Neural cell (in vitro differentiated cells): ENCODE data around the gene ALOX5AP.

Source experiments
- MXI1 ChIP-seq: fragments of 450-650 bp; conservative IDR thresholded peaks from 2 replicates; pipeline ENCODE4 v1.6.1; 2014; ENCODE audit warnings: antibody characterized with exemption, mild to moderate bottlenecking; ENCODE audit not compliant: poor library complexity, severe bottlenecking
- POLR2AphosphoS5 ChIP-seq: IDR thresholded peaks from 2 replicates; pipeline ENCODE4 v1.6.1; 2012
- SMC3 ChIP-seq: fragments of 450-650 bp; conservative IDR thresholded peaks from 2 replicates; pipeline ENCODE4 v1.6.1; 2014; ENCODE audit warnings: antibody characterized with exemption, mild to moderate bottlenecking, moderate library complexity; ENCODE audit not compliant: poor library complexity
- TF ChIP-seq, protein P1 (sequence below): fragments of 450-650 bp; IDR thresholded peaks from 2 replicates; pipeline ENCODE4 v1.5.1; 2014; ENCODE audit warnings: antibody characterized with exemption, mild to moderate bottlenecking, moderate library complexity; ENCODE audit not compliant: poor library complexity, severe bottlenecking

DNA sequence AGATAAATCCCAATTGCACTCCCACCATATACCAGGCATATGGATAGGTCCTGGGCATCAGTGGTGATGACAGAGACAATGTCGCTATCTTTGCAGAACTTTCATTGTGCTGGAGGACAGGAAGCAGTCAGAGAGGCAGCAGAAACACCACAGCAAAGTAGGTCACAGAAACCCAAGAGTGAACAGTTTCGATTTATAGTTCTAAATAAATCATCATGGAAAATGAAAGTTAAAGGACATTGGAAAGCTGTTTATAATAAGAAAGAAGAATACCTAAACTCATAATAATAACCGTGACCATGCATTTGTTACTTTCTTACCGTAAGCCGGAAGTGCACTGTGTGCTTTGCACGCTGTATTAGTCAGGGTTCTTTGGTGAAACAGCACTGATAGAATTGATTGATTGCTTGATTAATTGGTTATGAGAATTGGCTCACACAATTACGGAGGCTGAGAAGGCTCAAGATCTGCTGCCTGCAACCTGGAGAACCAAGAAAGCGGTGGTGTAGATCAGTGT lies 38.9 kb downstream of the ALOX5AP start:
- TF ChIP-seq, protein P1, sequence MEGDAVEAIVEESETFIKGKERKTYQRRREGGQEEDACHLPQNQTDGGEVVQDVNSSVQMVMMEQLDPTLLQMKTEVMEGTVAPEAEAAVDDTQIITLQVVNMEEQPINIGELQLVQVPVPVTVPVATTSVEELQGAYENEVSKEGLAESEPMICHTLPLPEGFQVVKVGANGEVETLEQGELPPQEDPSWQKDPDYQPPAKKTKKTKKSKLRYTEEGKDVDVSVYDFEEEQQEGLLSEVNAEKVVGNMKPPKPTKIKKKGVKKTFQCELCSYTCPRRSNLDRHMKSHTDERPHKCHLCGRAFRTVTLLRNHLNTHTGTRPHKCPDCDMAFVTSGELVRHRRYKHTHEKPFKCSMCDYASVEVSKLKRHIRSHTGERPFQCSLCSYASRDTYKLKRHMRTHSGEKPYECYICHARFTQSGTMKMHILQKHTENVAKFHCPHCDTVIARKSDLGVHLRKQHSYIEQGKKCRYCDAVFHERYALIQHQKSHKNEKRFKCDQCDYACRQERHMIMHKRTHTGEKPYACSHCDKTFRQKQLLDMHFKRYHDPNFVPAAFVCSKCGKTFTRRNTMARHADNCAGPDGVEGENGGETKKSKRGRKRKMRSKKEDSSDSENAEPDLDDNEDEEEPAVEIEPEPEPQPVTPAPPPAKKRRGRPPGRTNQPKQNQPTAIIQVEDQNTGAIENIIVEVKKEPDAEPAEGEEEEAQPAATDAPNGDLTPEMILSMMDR = no peak
- TF ChIP-seq SMC3 = no peak
- TF ChIP-seq POLR2AphosphoS5 = no peak
- TF ChIP-seq MXI1 = no peak
